Hepatocyte (in vitro differentiated cells): ENCODE data around the gene TWIST2. TPM values are rescaled to one million over a fixed set of nuclear protein-coding genes. Genes with fewer than 3 reads are reported as not detected.

Experiments
- DNase-seq: peaks from one replicate; pipeline ENCODE4 v3.0.0-alpha.2; 2016; ENCODE audit warnings: low spot score
- H2AFZ ChIP-seq: fragments of 200-600 bp; sonication (generic); 2 replicates; pipeline ENCODE4 v1.6.0; 2016; ENCODE audit warnings: antibody characterized with exemption, mild to moderate bottlenecking
- H3K27ac ChIP-seq: fragments of 200-600 bp; sonication (generic); 2 replicates; pipeline ENCODE4 v1.5.1; 2016; ENCODE audit warnings: mild to moderate bottlenecking
- H3K27me3 ChIP-seq: fragments of 200-600 bp; sonication (generic); 2 replicates; pipeline ENCODE4 v1.6.1; 2016
- H3K36me3 ChIP-seq: fragments of 200-600 bp; sonication (generic); replicated peaks from 2 replicates; pipeline ENCODE4 v1.5.1; 2016; ENCODE audit warnings: low read depth; ENCODE audit not compliant: insufficient read depth
- H3K4me1 ChIP-seq: fragments of 200-600 bp; sonication (generic); 2 replicates; pipeline ENCODE4 v1.5.1; 2016; ENCODE audit warnings: mild to moderate bottlenecking, moderate library complexity; ENCODE audit not compliant: insufficient read depth
- H3K4me2 ChIP-seq: fragments of 200-600 bp; sonication (generic); 2 replicates; pipeline ENCODE4 v1.6.0; 2016
- H3K4me3 ChIP-seq: fragments of 200-600 bp; sonication (generic); 2 replicates; pipeline ENCODE4 v1.5.1; 2016; ENCODE audit warnings: mild to moderate bottlenecking
- H3K79me2 ChIP-seq: fragments of 200-600 bp; sonication (generic); 2 replicates; pipeline ENCODE4 v1.6.0; 2017; ENCODE audit warnings: mild to moderate bottlenecking
- H3K9me2 ChIP-seq: fragments of 200-600 bp; sonication (generic); replicated peaks from 2 replicates; pipeline ENCODE4 v1.6.0; 2017; ENCODE audit warnings: mild to moderate bottlenecking; ENCODE audit not compliant: insufficient read depth
- H3K9me3 ChIP-seq: fragments of 200-600 bp; sonication (generic); 2 replicates; pipeline ENCODE4 v1.5.1; 2016; ENCODE audit warnings: low read depth, mild to moderate bottlenecking
- H4K20me1 ChIP-seq: fragments of 200-600 bp; sonication (generic); 2 replicates; pipeline ENCODE4 v1.6.0; 2016; ENCODE audit warnings: mild to moderate bottlenecking; ENCODE audit not compliant: insufficient read depth, poor library complexity, severe bottlenecking
- EZH2 ChIP-seq: fragments of 200-600 bp; sonication (generic); IDR thresholded peaks from 2 replicates; pipeline ENCODE4 v1.6.1; 2016; ENCODE audit warnings: antibody characterized with exemption, mild to moderate bottlenecking, borderline replicate concordance
- EZH2phosphoT487 ChIP-seq: fragments of 200-600 bp; sonication (generic); IDR thresholded peaks from one replicate; pipeline ENCODE4 v1.6.1; 2018; ENCODE audit warnings: antibody characterized with exemption, mild to moderate bottlenecking, low read depth, moderate library complexity; ENCODE audit not compliant: unreplicated experiment, severe bottlenecking
- WGBS: methylation state at CpG from one replicate; pipeline ENCODE4 v1.1.6; 2016; ENCODE audit warnings: low lambda C conversion rate; ENCODE audit errors: missing lambda C conversion rate; 5-methylcytosine and 5-hydroxymethylcytosine counted together
- polyA plus RNA-seq: library from polyadenylated mRNA; unstranded; fragments of >200 nt; fragmentation: Nextera tagmentation; extraction: Ambion mirVana; gene quantifications from 2 replicates; pipeline ENCODE4 v1.2.1, GENCODE V29; 2016
- total RNA-seq: library from RNA; depleted of rRNA; stranded (reverse); fragments of >200 nt; gene quantifications from 2 replicates; pipeline ENCODE4 v1.2.3, GENCODE V29; 2014
- TF ChIP-seq, protein P1 (sequence below): fragments of 200-600 bp; sonication (generic); IDR thresholded peaks from 2 replicates; pipeline ENCODE4 v1.5.1; 2016; ENCODE audit warnings: antibody characterized with exemption, mild to moderate bottlenecking; ENCODE audit not compliant: poor library complexity

TWIST2 gene
- total and polyA plus RNA-seq, 2 experiments from 2014 or later: 13.5 to 19.7 TPM

- Histone ChIP-seq H3K9me2 (no peaks in the 10 kb centered on the region), H3K27me3 (peaks cover 8% of the 10 kb centered on the region), H2AFZ (no peak overlapping the region), H3K36me3 (no peaks in the 10 kb centered on the region), H4K20me1 (no peaks in the 10 kb centered on the region), H3K27ac (peak overlapping the region; percentile 56), H3K79me2 (no peaks in the 10 kb centered on the region), H3K4me1 (no peaks in the 10 kb centered on the region), H3K4me3 (no peak overlapping the region), H3K4me2 (peak overlapping the region; percentile 23), H3K9me3 (peaks cover 4% of the 10 kb centered on the region)
- no peak for DNase-seq
- TF ChIP-seq, protein P1, sequence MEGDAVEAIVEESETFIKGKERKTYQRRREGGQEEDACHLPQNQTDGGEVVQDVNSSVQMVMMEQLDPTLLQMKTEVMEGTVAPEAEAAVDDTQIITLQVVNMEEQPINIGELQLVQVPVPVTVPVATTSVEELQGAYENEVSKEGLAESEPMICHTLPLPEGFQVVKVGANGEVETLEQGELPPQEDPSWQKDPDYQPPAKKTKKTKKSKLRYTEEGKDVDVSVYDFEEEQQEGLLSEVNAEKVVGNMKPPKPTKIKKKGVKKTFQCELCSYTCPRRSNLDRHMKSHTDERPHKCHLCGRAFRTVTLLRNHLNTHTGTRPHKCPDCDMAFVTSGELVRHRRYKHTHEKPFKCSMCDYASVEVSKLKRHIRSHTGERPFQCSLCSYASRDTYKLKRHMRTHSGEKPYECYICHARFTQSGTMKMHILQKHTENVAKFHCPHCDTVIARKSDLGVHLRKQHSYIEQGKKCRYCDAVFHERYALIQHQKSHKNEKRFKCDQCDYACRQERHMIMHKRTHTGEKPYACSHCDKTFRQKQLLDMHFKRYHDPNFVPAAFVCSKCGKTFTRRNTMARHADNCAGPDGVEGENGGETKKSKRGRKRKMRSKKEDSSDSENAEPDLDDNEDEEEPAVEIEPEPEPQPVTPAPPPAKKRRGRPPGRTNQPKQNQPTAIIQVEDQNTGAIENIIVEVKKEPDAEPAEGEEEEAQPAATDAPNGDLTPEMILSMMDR: no peak
- TF ChIP-seq EZH2phosphoT487 (no peak), EZH2 (no peak)
- 49% methylated on average over 17 of the region's 17 CpGs for WGBS
These were observed 43.7 kb upstream of the TWIST2 start for GRCh38 chr2:238803996-238804870.

DNA sequence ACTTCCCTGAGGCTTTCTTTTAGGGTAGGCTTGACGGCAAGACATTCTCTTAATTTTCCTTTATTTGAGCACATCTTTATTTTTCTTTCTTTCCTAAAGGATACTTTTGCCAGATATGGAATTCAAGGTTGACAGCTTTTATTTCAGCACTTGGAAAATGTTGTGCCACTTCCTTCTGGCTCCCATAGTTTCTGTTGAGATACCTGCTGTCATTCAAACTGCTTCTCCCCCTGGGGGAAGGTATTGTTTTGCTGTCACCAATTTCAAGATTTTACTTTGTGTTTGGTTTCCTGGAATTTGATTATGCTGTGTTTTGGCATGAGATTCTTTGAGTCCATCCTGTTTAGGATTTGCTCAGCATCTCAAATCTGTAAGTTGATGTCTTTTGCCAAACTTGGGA is 39.1 kb upstream of the TWIST2 start:
- H2AFZ ChIP-seq: no peak overlapping the region
- no peak overlapping the region for H3K4me3 ChIP-seq
- H3K27me3 ChIP-seq: peaks cover 4% of the 10 kb centered on the region
- no peaks in the 10 kb centered on the region for H3K9me2 ChIP-seq
- DNase-seq: no peak
- H3K4me2 ChIP-seq: no peak overlapping the region
- peaks cover 6% of the 10 kb centered on the region for H3K9me3 ChIP-seq
- no peaks in the 10 kb centered on the region for H3K4me1 ChIP-seq
- H3K79me2 ChIP-seq: no peaks in the 10 kb centered on the region
- WGBS: 92% methylated on average over 1 of the region's 1 CpG
- TF ChIP-seq EZH2 (no peak), EZH2phosphoT487 (no peak)
- TF ChIP-seq, protein P1: no peak
- no peaks in the 10 kb centered on the region for H4K20me1 ChIP-seq
- no peaks in the 10 kb centered on the region for H3K36me3 ChIP-seq
- H3K27ac ChIP-seq: no peak overlapping the region

DNA sequence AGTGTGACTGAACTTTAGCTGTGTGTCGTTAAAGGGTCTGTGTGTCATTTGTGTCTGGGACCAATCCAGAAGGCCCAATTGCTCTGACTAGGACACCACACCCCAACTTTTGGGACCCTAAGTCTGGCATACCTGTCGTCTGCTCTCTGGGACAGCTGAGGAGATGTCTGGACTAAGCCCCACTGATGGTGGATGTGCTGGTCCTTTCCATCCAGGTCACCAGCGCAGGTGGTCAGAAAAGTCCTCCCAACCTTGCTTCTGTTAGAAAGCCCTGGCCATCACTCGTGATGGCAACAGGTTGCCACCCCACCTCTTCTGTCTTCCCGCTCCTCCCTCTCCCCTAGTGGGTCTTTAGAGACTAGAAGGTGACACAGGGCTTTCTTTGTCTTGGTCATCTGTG is 37.6 kb upstream of the TWIST2 start:
- no peaks in the 10 kb centered on the region for H4K20me1 ChIP-seq
- no peak overlapping the region for H3K4me3 ChIP-seq
- no peak overlapping the region for H3K4me2 ChIP-seq
- 88% methylated on average over 5 of the region's 5 CpGs for WGBS
- no peak overlapping the region for H2AFZ ChIP-seq
- H3K79me2 ChIP-seq: no peaks in the 10 kb centered on the region
- TF ChIP-seq EZH2phosphoT487 (no peak), EZH2 (no peak)
- TF ChIP-seq, protein P1: no peak
- no peaks in the 10 kb centered on the region for H3K27me3 ChIP-seq
- H3K4me1 ChIP-seq: no peaks in the 10 kb centered on the region
- H3K9me3 ChIP-seq: peaks cover 6% of the 10 kb centered on the region
- no peak for DNase-seq
- H3K9me2 ChIP-seq: no peaks in the 10 kb centered on the region
- no peaks in the 10 kb centered on the region for H3K36me3 ChIP-seq
- no peak overlapping the region for H3K27ac ChIP-seq
